Breast epithelium (tissue), 4 donors: ENCODE measurements around the gene SERTM2. TPM values are rescaled to one million over a fixed set of nuclear protein-coding genes. Genes with fewer than 3 reads are reported as not detected.

Source experiments
- DNase-seq, 2 donors: peaks; one replicate each; pipeline ENCODE4 v3.0.0-alpha.2; 2019; ENCODE audit warnings: low spot score in 2 of 2
- H3K27ac ChIP-seq, 2 donors: fragments of 200-600 bp; sonication (generic) in 1 of 2; one replicate each; pipeline ENCODE4 v1.5.1; 2016 to 2019; ENCODE audit warnings: mild to moderate bottlenecking in 1 of 2
- H3K27me3 ChIP-seq, 2 donors: fragments of 200-600 bp; sonication (generic) in 1 of 2; one replicate each; pipeline versions ENCODE4 v1.5.1 to v1.6.0; 2017 to 2019; ENCODE audit warnings: control low read depth in 1 of 2, mild to moderate bottlenecking in 1 of 2
- H3K36me3 ChIP-seq: fragments of 200-600 bp; one replicate; pipeline ENCODE4 v1.5.1; 2019
- H3K4me1 ChIP-seq, 2 donors: fragments of 200-600 bp; sonication (generic); one replicate each; pipeline ENCODE4 v1.5.1; 2016 to 2019; ENCODE audit warnings: control low read depth in 1 of 2
- H3K4me3 ChIP-seq, 3 donors: fragments of 200-600 bp; sonication (generic); 1 replicate in 2 of 3; 2 replicates in 1 of 3; pipeline ENCODE4 v1.5.1; 2016 to 2019; ENCODE audit warnings: mild to moderate bottlenecking in 3 of 3, moderate library complexity in 2 of 3
- H3K9me3 ChIP-seq, 2 donors: fragments of 200-600 bp; sonication (generic) in 1 of 2; one replicate each; pipeline ENCODE4 v1.5.1; 2016 to 2019; ENCODE audit warnings: control low read depth in 1 of 2
- POLR2A ChIP-seq: fragments of 450-650 bp; IDR thresholded peaks from one replicate; pipeline ENCODE4 v1.6.1; 2016; ENCODE audit warnings: antibody characterized with exemption, mild to moderate bottlenecking, moderate library complexity
- POLR2AphosphoS5 ChIP-seq, 3 donors: sonication (generic); formaldehyde crosslinking; IDR thresholded peaks; one replicate each; pipeline ENCODE4 v1.6.1; 2017; ENCODE audit warnings: antibody characterized with exemption in 3 of 3
- intact Hi-C: fragments of 100-400 bp; cut with DNase I; formaldehyde crosslinking; loops from one replicate; pipeline ENCODE4 v1.15.1; 2023; ENCODE audit warnings: low total_unique reads
- total RNA-seq, 3 donors: library from RNA; depleted of rRNA; stranded (reverse); fragments of >200 nt; gene quantifications; one replicate each; pipeline ENCODE4 v1.1.0, GENCODE V29; 2016
- TF ChIP-seq, protein P1 (sequence below), 3 donors: fragments of 450-650 bp; IDR thresholded peaks; one replicate each; pipeline ENCODE4 v1.5.1; 2016 to 2017; ENCODE audit warnings: antibody characterized with exemption in 3 of 3, mild to moderate bottlenecking in 3 of 3, moderate library complexity in 3 of 3

SERTM2 gene
- total RNA-seq, 3 donors from 2014 or later = 0.15 to 1.6 TPM; not detected in 1

- no peak overlapping the region for H3K4me3 ChIP-seq
- intact Hi-C loops = no loop called here
- no peak overlapping the region for H3K27ac ChIP-seq
- H3K27me3 ChIP-seq = peaks cover 0 to 33% of the 10 kb centered on the region in 2 donors
- no peaks in the 10 kb centered on the region for H3K36me3 ChIP-seq
- TF ChIP-seq POLR2A = no peak
- TF ChIP-seq, protein P1, sequence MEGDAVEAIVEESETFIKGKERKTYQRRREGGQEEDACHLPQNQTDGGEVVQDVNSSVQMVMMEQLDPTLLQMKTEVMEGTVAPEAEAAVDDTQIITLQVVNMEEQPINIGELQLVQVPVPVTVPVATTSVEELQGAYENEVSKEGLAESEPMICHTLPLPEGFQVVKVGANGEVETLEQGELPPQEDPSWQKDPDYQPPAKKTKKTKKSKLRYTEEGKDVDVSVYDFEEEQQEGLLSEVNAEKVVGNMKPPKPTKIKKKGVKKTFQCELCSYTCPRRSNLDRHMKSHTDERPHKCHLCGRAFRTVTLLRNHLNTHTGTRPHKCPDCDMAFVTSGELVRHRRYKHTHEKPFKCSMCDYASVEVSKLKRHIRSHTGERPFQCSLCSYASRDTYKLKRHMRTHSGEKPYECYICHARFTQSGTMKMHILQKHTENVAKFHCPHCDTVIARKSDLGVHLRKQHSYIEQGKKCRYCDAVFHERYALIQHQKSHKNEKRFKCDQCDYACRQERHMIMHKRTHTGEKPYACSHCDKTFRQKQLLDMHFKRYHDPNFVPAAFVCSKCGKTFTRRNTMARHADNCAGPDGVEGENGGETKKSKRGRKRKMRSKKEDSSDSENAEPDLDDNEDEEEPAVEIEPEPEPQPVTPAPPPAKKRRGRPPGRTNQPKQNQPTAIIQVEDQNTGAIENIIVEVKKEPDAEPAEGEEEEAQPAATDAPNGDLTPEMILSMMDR (IDR thresholded peaks at IDR 0.05) = no peak
- TF ChIP-seq POLR2AphosphoS5 (IDR thresholded peaks at IDR 0.05) = no peak
- no peak for DNase-seq
- H3K9me3 ChIP-seq = no peaks in the 10 kb centered on the region
- no peaks in the 10 kb centered on the region for H3K4me1 ChIP-seq
These were observed 7.9 kb upstream of the SERTM2 start for GRCh38 chrX:111503485-111503993.

GRCh38 chrX:111504941-111505340 lies 6.5 kb upstream of the SERTM2 start:
- TF ChIP-seq POLR2AphosphoS5 (IDR thresholded peaks at IDR 0.05) (no peak), POLR2A (no peak)
- TF ChIP-seq, protein P1 (IDR thresholded peaks at IDR 0.05) = no peak
- Histone ChIP-seq H3K27ac (no peak overlapping the region), H3K27me3 (peaks cover 0 to 41% of the 10 kb centered on the region in 2 donors), H3K4me1 (no peaks in the 10 kb centered on the region), H3K36me3 (no peaks in the 10 kb centered on the region), H3K9me3 (no peaks in the 10 kb centered on the region), H3K4me3 (no peak overlapping the region)
- intact Hi-C loops = no loop called here
- DNase-seq = no peak

GRCh38 chrX:111505783-111506182 lies 5.7 kb upstream of the SERTM2 start:
- TF ChIP-seq POLR2A (no peak), POLR2AphosphoS5 (IDR thresholded peaks at IDR 0.05) (no peak)
- TF ChIP-seq, protein P1 (IDR thresholded peaks at IDR 0.05) = no peak
- no peaks in the 10 kb centered on the region for H3K9me3 ChIP-seq
- no peaks in the 10 kb centered on the region for H3K4me1 ChIP-seq
- H3K36me3 ChIP-seq = no peaks in the 10 kb centered on the region
- no peak overlapping the region for H3K27ac ChIP-seq
- H3K4me3 ChIP-seq = no peak overlapping the region
- DNase-seq = no peak
- peaks cover 0 to 39% of the 10 kb centered on the region in 2 donors for H3K27me3 ChIP-seq
- intact Hi-C loops = no loop called here

- Histone ChIP-seq H3K36me3 (no peaks in the 10 kb centered on the region), H3K27ac (no peak overlapping the region), H3K9me3 (no peaks in the 10 kb centered on the region)
These were observed 4.6 kb upstream of the SERTM2 start for GRCh38 chrX:111506826-111507225.

DNA sequence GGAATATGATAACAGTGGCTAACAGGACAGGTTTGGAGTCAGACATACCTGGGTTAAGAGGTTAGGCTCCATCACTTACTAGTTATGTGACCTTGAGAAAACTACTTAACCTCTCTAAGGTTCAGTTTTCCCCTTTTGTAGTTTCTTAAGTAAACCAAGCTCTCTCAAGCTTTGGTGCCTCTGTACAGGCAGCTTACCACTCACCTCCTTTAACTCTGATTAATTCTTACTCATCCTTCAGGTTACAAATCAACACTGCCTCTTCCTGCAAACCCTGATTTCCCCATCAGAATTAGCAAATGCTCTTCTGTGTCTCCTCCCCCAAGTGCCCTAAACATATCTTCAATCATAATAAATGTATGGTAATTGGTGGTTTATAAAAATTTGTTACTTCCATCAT lies 3.5 kb upstream of the SERTM2 start:
- Histone ChIP-seq H3K27ac (no peak overlapping the region), H3K36me3 (no peaks in the 10 kb centered on the region), H3K4me3 (no peak overlapping the region), H3K4me1 (no peaks in the 10 kb centered on the region), H3K9me3 (no peaks in the 10 kb centered on the region), H3K27me3 (peaks cover 0 to 43% of the 10 kb centered on the region in 2 donors)
- TF ChIP-seq, protein P1 (IDR thresholded peaks at IDR 0.05) = no peak
- no peak for TF ChIP-seq POLR2AphosphoS5 (IDR thresholded peaks at IDR 0.05)
- intact Hi-C loops = no loop called here
- no peak for DNase-seq

More at GRCh38 chrX:111506826-111507225, 4.6 kb upstream of the SERTM2 start:
- no peak overlapping the region for H3K4me3 ChIP-seq
- peaks cover 0 to 45% of the 10 kb centered on the region in 2 donors for H3K27me3 ChIP-seq
- intact Hi-C loops = no loop called here
- no peaks in the 10 kb centered on the region for H3K4me1 ChIP-seq
- TF ChIP-seq, protein P1 (IDR thresholded peaks at IDR 0.05) = no peak
- TF ChIP-seq POLR2A (no peak), POLR2AphosphoS5 (IDR thresholded peaks at IDR 0.05) (no peak)
- DNase-seq = no peak
